Ovary (tissue), 3 donors: ENCODE data around the gene CCR5AS.
"Not testable (repeated sequence)": the region's sequence is repeated elsewhere in the genome, so short reads cannot be mapped to it uniquely, and the experiment has no call there.

Experiments
- POLR2A ChIP-seq: fragments of 450-650 bp; IDR thresholded peaks from one replicate; pipeline ENCODE4 v1.6.1; 2017; ENCODE audit warnings: antibody characterized with exemption, mild to moderate bottlenecking, moderate library complexity
- TF ChIP-seq, protein P1 (sequence below), 3 donors: fragments of 450-650 bp in 2 of 3; fragments of 200-600 bp in 1 of 3; IDR thresholded peaks; one replicate each; pipeline versions ENCODE4 v1.5.1 to v1.8.0; 2016 to 2022; ENCODE audit warnings: antibody characterized with exemption in 3 of 3, mild to moderate bottlenecking in 1 of 3
- donor health status: DM: no; HTN: no; CAD: no.

DNA sequence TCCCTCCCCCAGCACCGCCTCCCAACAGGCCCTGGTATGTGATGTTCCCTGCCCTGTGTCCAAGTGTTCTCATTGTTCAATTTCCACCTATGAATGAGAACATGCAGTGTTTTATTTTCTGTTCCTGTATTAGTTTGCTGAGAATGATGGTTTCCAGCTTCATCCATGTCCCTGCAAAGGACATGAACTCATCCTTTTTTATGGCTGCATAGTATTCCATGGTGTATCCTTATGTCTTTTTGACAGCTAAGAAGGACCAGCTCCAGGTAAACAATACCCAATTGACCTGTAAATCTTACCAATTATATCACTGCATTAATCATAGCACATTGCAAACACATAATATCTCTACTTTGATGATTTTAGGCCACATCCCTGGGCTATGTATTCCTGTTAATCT is 24.0 kb upstream of the CCR5AS start:
- TF ChIP-seq, protein P1, sequence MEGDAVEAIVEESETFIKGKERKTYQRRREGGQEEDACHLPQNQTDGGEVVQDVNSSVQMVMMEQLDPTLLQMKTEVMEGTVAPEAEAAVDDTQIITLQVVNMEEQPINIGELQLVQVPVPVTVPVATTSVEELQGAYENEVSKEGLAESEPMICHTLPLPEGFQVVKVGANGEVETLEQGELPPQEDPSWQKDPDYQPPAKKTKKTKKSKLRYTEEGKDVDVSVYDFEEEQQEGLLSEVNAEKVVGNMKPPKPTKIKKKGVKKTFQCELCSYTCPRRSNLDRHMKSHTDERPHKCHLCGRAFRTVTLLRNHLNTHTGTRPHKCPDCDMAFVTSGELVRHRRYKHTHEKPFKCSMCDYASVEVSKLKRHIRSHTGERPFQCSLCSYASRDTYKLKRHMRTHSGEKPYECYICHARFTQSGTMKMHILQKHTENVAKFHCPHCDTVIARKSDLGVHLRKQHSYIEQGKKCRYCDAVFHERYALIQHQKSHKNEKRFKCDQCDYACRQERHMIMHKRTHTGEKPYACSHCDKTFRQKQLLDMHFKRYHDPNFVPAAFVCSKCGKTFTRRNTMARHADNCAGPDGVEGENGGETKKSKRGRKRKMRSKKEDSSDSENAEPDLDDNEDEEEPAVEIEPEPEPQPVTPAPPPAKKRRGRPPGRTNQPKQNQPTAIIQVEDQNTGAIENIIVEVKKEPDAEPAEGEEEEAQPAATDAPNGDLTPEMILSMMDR (IDR thresholded peaks at IDR 0.05): not testable (repeated sequence)
- TF ChIP-seq POLR2A: not testable (repeated sequence)
